ENCODE measurements around the gene ACTL8. TPM values are rescaled to one million over a fixed set of nuclear protein-coding genes. Genes with fewer than 3 reads are reported as not detected.
A peak's percentile ranks its signal among the peaks of the same experiment; 100 is the strongest.

The ACTL8 gene
- polyA plus RNA-seq, 2 of the 4 experiments (the other 2 are of a cell fraction): 0.30 to 1.3 TPM

GRCh38 chr1:17867470-17867869 is 112.3 kb downstream of the ACTL8 start:
- H3K27ac ChIP-seq: peak overlapping the region in 1 of 2 experiments; percentile 93; a peak in 3 of 6 replicates
- FAIRE-seq (no peak), DNase-seq (ENCODE audit: low read depth in 1 of 2, low spot score in 1 of 2) (no peak), ATAC-seq (no peak)
- 93% methylated on average over 7 of the region's 8 CpGs for WGBS (ENCODE audit: missing lambda C conversion rate)
- TF ChIP-seq, protein P1, sequence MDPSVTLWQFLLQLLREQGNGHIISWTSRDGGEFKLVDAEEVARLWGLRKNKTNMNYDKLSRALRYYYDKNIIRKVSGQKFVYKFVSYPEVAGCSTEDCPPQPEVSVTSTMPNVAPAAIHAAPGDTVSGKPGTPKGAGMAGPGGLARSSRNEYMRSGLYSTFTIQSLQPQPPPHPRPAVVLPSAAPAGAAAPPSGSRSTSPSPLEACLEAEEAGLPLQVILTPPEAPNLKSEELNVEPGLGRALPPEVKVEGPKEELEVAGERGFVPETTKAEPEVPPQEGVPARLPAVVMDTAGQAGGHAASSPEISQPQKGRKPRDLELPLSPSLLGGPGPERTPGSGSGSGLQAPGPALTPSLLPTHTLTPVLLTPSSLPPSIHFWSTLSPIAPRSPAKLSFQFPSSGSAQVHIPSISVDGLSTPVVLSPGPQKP (IDR thresholded peaks at IDR 0.05; ENCODE audit: low read depth, low read length): no peak
- TF ChIP-seq MYC (IDR thresholded peaks at IDR 0.05; ENCODE audit: borderline replicate concordance, low read length) (no peak), CEBPB (IDR thresholded peaks at IDR 0.05) (no peak), HOXB13 (CRISPR knock-in tag; IDR thresholded peaks at IDR 0.05; ENCODE audit: low read depth) (no peak), MAZ (IDR thresholded peaks at IDR 0.05; ENCODE audit: borderline replicate concordance, low read depth, low read length) (no peak), FOSB (CRISPR knock-in tag; IDR thresholded peaks at IDR 0.05) (no peak), KDM1A (IDR thresholded peaks at IDR 0.05; ENCODE audit: low read depth) (no peak), FOXS1 (CRISPR knock-in tag; IDR thresholded peaks at IDR 0.05) (no peak), HOXA7 (CRISPR knock-in tag; IDR thresholded peaks at IDR 0.05) (no peak), POLR2A (IDR thresholded peaks at IDR 0.05; ENCODE audit: low read length) (no peak), EHMT2 (IDR thresholded peaks at IDR 0.05; ENCODE audit: low read depth) (no peak), POLR2AphosphoS2 (conservative IDR thresholded peaks at IDR 0.05; ENCODE audit: low read length) (no peak), HDAC2 (IDR thresholded peaks at IDR 0.05) (no peak), ZC3H11A (IDR thresholded peaks at IDR 0.05) (no peak), NR3C1 (IDR thresholded peaks at IDR 0.05) (no peak), RNF2 (IDR thresholded peaks at IDR 0.05; ENCODE audit: borderline replicate concordance, low read depth) (no peak), CBX2 (IDR thresholded peaks at IDR 0.05; ENCODE audit: borderline replicate concordance, low read depth) (no peak), PHF8 (IDR thresholded peaks at IDR 0.05; ENCODE audit: borderline replicate concordance, low read depth) (no peak)
- TF ChIP-seq, protein P2, sequence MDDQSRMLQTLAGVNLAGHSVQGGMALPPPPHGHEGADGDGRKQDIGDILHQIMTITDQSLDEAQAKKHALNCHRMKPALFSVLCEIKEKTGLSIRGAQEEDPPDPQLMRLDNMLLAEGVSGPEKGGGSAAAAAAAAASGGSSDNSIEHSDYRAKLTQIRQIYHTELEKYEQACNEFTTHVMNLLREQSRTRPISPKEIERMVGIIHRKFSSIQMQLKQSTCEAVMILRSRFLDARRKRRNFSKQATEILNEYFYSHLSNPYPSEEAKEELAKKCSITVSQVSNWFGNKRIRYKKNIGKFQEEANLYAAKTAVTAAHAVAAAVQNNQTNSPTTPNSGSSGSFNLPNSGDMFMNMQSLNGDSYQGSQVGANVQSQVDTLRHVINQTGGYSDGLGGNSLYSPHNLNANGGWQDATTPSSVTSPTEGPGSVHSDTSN (IDR thresholded peaks at IDR 0.05): no peak
- TF ChIP-seq, protein P3, sequence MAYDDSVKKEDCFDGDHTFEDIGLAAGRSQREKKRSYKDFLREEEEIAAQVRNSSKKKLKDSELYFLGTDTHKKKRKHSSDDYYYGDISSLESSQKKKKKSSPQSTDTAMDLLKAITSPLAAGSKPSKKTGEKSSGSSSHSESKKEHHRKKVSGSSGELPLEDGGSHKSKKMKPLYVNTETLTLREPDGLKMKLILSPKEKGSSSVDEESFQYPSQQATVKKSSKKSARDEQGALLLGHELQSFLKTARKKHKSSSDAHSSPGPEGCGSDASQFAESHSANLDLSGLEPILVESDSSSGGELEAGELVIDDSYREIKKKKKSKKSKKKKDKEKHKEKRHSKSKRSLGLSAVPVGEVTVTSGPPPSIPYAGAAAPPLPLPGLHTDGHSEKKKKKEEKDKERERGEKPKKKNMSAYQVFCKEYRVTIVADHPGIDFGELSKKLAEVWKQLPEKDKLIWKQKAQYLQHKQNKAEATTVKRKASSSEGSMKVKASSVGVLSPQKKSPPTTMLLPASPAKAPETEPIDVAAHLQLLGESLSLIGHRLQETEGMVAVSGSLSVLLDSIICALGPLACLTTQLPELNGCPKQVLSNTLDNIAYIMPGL (CRISPR knock-in tag; IDR thresholded peaks at IDR 0.05; ENCODE audit: borderline replicate concordance): no peak
- peaks cover 12% of the 10 kb centered on the region for H3K4me1 ChIP-seq
- H3K4me2 ChIP-seq: no peak overlapping the region
- CTCF ChIA-PET: no interaction called here
- H3K9me3 ChIP-seq: 0 out of 3 replicates have a peak, but pooled peaks cover 5% of the 10 kb centered on the region
- POLR2A ChIA-PET: no interaction called here
- no peak overlapping the region for H3K4me3 ChIP-seq

DNA sequence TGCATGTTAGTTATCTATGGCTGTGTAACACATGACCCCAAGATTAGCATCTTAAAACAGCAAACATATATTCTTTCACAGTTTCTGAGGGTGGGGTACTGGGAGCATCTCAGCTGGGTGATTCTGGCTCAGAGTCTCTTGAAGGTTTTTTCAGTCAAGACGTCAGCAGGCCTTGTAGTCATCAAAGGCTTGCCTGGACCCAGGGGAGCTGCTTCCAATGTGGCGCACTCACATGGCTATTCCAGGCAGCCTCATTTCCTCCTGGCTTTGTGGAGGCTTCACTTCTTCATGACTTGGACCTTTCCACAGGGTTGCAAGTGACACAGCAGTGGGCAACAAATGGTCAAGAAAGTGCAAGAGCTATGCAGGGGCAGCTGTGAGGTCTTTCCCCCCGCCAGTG is 114.7 kb downstream of the ACTL8 start:
- ChIA-PET POLR2A (no interaction called here), CTCF (no interaction called here)
- WGBS (ENCODE audit: missing lambda C conversion rate): 65% methylated on average over 3 of the region's 3 CpGs
- H3K9me3 ChIP-seq: 0 out of 3 replicates have a peak, but pooled peaks cover 5% of the 10 kb centered on the region
- ATAC-seq: no peak
- FAIRE-seq: no peak
- H3K4me2 ChIP-seq: no peak overlapping the region
- DNase-seq (ENCODE audit: low read depth in 1 of 2, low spot score in 1 of 2): no peak
- H3K4me1 ChIP-seq: peaks cover 25% of the 10 kb centered on the region
- no peak for TF ChIP-seq NPAS2 (CRISPR knock-in tag; IDR thresholded peaks at IDR 0.05; ENCODE audit: borderline replicate concordance)
- TF ChIP-seq RCOR1 (IDR thresholded peaks at IDR 0.05; ENCODE audit: low read depth, low read length): no peak
- no peak for TF ChIP-seq RFX5 (IDR thresholded peaks at IDR 0.05)
- no peak for TF ChIP-seq CTCF (IDR thresholded peaks at IDR 0.05)
- TF ChIP-seq, protein P1 (IDR thresholded peaks at IDR 0.05; ENCODE audit: low read depth, low read length): no peak
- no peak for TF ChIP-seq JUN (IDR thresholded peaks at IDR 0.05)
- no peak for TF ChIP-seq RNF2 (IDR thresholded peaks at IDR 0.05; ENCODE audit: borderline replicate concordance, low read depth)
- no peak for TF ChIP-seq ESRRA (IDR thresholded peaks at IDR 0.05; ENCODE audit: borderline replicate concordance, low read length)
- no peak for TF ChIP-seq JUNB (IDR thresholded peaks at IDR 0.05)
- no peak for TF ChIP-seq CHD2 (IDR thresholded peaks at IDR 0.05; ENCODE audit: low read length, partially characterized antibody)
- TF ChIP-seq RAD21 (conservative IDR thresholded peaks at IDR 0.05 in 1 of 2, IDR thresholded peaks at IDR 0.05 in 1 of 2): no peak
- TF ChIP-seq EHMT2 (IDR thresholded peaks at IDR 0.05; ENCODE audit: low read depth): no peak
- no peak for TF ChIP-seq CEBPB (IDR thresholded peaks at IDR 0.05)
- TF ChIP-seq FOXS1 (CRISPR knock-in tag; IDR thresholded peaks at IDR 0.05): no peak
- no peak for TF ChIP-seq BHLHE40 (IDR thresholded peaks at IDR 0.05; ENCODE audit: low read depth, low read length)
- no peak for TF ChIP-seq HEYL (CRISPR knock-in tag; IDR thresholded peaks at IDR 0.05)
- no peak overlapping the region for H3K27ac ChIP-seq
- H3K4me3 ChIP-seq: no peak overlapping the region
